Activated naive CD8-positive, alpha-beta T cell treated with anti-CD3 and anti-CD28 coated beads for 36 hours (primary cell): ENCODE data around the gene COX17. TPM values are rescaled to one million over a fixed set of nuclear protein-coding genes. Genes with fewer than 3 reads are reported as not detected.
A peak's percentile ranks its signal among the peaks of the same experiment; 100 is the strongest.

Experiments
- DNase-seq: peaks from one replicate; pipeline ENCODE4 v3.0.0; 2021
- H3K27ac Mint-ChIP-seq: one replicate; pipeline ENCODE4 v1.8.0; 2022; ENCODE audit warnings: mild to moderate bottlenecking, moderate library complexity, mixed read lengths
- H3K27me3 Mint-ChIP-seq: one replicate; pipeline ENCODE4 v1.8.0; 2022; ENCODE audit warnings: mild to moderate bottlenecking, mixed read lengths
- H3K36me3 Mint-ChIP-seq: one replicate; pipeline ENCODE4 v1.8.0; 2021; ENCODE audit warnings: mild to moderate bottlenecking, mixed read lengths
- H3K4me1 Mint-ChIP-seq: one replicate; pipeline ENCODE4 v1.8.0; 2021; ENCODE audit warnings: mixed read lengths
- H3K4me3 Mint-ChIP-seq: one replicate; pipeline ENCODE4 v1.8.0; 2022; ENCODE audit warnings: mild to moderate bottlenecking, moderate library complexity, mixed read lengths
- H3K9me3 Mint-ChIP-seq: one replicate; pipeline ENCODE4 v1.8.0; 2022; ENCODE audit warnings: mixed read lengths
- total RNA-seq, 2 experiments: library from RNA; stranded (reverse); gene quantifications; one replicate each; pipeline ENCODE4 v1.2.3, GENCODE V29; 2021

COX17 gene
- total RNA-seq, 2 experiments from 2014 or later = 79.5 to 85.9 TPM

DNA sequence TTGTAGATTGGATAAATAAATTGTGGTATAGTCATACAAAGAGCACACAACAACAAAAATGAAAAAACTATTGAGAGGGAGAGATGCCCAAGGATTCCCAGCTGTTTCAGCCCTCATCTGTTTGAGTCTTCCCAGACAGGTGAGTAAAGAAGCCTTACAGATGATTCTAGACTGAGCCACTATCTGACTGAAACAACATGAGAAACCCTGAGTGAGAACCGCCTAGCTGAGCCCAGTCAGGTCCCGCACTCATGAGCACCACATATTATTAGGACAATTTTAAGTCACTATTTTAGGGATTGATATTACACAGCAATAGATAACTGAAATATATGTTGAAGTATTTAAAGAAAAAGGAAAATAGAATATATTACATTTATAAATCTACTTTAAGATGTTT is 35.8 kb downstream of the COX17 start:
- Mint-ChIP-seq H3K4me1 (peaks cover 37% of the 10 kb centered on the region), H3K27me3 (no peaks in the 10 kb centered on the region), H3K36me3 (peaks cover 38% of the 10 kb centered on the region), H3K27ac (no peak overlapping the region), H3K4me3 (no peak overlapping the region), H3K9me3 (peaks cover 8% of the 10 kb centered on the region)
- DNase-seq = no peak

DNA sequence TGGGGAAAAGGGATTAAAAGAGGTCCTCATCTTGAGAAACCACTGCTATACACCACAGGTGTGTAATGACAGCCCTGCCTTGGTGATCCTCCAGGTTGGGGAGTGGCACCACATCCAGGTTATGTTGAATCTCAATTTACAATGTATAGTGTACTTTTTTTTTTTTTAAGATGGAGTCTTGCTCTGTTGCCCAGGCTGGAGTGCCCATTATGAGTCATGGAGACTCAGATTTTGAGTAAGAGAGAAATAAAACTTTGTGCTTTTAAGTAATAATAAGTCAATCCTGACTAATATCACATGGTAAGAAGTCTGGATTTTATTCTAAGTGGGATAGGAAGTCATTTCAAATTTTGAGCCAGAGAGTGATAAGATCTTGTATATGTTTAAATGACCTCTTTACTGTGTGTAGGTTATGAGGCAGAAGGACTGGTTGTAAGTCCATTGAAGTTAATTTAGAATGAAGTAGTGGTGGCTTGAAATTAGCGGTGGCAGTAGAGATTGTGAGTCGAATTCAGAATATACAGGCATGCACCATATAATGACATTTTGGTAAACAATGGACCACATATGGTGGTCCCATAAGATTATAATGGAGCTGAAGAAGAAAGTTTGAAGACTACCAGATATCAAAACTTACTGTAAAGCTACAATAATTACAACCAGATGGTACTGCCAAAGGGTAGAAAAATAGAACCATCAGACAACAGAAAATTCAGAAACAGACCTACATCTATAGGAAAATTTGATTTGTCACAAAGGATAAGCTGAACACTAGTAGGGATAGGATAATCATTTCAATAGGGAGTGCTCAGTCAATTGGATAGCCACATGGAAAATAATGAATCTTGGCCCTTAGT is 37.5 kb downstream of the COX17 start:
- peaks cover 37% of the 10 kb centered on the region for H3K4me1 Mint-ChIP-seq
- DNase-seq = no peak
- H3K36me3 Mint-ChIP-seq = peaks cover 38% of the 10 kb centered on the region
- no peaks in the 10 kb centered on the region for H3K27me3 Mint-ChIP-seq
- no peak overlapping the region for H3K4me3 Mint-ChIP-seq
- H3K27ac Mint-ChIP-seq = peak overlapping the region; percentile 94
- H3K9me3 Mint-ChIP-seq = peaks cover 8% of the 10 kb centered on the region

DNA sequence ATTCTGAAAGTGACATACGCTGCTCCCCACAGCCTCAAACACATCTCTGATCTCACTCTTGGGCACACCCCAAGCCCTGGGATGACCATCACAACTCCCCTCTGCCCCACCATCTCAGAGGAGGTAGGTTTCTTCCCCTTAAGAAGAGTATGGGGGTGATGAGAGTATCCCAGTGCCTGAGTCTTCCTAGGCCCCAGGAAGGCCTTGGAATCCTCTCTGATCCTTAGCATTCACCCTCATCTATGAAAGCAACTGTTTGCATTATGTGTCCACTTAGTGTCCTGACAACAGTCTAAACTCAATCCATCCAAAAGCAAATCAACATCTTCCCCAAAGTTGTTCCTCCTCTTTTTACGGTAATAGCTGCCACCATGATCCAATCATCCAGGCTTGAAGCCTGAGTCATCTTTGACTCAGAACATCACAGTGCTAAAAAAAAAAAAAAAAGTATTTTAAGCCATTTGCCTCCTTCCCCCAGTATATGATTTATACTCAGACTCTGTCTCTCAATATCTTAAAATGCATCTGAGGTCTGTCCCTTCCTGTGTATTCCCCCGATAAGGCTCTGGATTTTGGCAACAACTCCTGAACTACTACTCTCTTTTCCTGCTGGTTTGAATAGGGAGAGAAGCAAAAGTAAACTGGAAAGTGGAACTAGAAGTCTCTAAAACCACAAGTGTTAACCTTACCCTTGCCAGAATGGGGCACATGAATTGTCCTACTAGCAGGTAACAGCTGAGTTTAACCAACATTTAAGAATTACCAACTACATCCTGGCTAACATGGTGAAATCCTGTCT is 39.3 kb downstream of the COX17 start:
- Mint-ChIP-seq H3K36me3 (peaks cover 38% of the 10 kb centered on the region), H3K27ac (peak overlapping the region; percentile 94), H3K27me3 (no peaks in the 10 kb centered on the region), H3K4me3 (peak overlapping the region; percentile 37), H3K9me3 (peaks cover 8% of the 10 kb centered on the region), H3K4me1 (peaks cover 31% of the 10 kb centered on the region)
- DNase-seq = peak; percentile 6

DNA sequence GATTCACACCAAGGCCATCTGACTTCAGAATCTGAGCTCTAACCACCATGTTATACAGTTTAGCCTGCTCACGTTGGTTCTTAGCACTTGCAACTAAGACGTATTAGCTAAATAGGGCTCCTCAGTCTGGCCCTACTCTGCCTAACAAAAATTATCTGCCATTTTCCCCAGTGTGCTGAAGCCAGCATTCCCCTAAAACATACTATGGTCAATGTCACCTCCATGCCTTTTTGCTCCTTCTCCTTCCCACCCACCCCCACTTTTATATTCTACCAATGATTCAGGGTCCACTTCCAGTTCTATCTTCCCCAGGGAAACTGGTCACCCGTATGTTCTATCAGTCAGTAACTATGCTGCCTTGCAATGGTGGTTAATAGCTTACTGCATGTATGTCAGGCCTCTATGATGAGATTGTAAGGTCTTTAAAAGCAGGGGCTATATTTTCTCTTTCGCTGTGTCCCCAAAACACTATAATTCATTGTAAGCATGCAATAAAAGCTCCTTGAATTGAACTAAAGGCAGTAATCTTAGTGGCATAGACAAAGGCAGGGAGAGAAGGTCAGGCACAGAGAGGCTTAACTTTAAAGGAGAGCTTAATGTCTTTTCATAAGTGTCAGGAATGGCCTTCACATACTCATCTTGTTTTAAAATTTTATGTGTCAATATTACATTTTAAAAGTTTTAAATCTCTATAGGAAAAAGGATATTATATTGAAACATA is 40.2 kb downstream of the COX17 start:
- H3K36me3 Mint-ChIP-seq = peaks cover 35% of the 10 kb centered on the region
- H3K4me3 Mint-ChIP-seq = no peak overlapping the region
- H3K9me3 Mint-ChIP-seq = peaks cover 8% of the 10 kb centered on the region
- no peak for DNase-seq
- peaks cover 23% of the 10 kb centered on the region for H3K4me1 Mint-ChIP-seq
- no peaks in the 10 kb centered on the region for H3K27me3 Mint-ChIP-seq
- H3K27ac Mint-ChIP-seq = no peak overlapping the region

DNA sequence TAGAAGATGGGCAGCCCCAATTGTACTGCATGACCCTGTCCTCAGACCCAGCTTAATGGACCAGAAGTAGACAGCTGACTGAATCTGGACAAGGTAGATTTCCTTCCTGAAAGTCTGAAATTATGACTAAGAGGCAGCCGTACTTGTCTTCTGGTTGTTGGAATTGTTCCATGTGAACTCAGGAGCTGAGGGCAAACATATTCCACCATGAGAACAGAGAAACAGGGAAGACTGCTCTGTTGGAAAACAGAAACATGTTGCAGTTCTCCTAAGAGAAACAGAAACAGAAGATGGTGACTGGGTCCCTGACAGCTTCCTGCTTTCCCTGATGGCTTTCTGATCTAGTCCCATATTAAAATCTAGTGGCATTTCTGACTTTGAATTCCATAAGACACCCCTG is 41.0 kb downstream of the COX17 start:
- H3K4me3 Mint-ChIP-seq = no peak overlapping the region
- peaks cover 29% of the 10 kb centered on the region for H3K36me3 Mint-ChIP-seq
- H3K27ac Mint-ChIP-seq = no peak overlapping the region
- peaks cover 5% of the 10 kb centered on the region for H3K9me3 Mint-ChIP-seq
- no peak for DNase-seq
- H3K27me3 Mint-ChIP-seq = no peaks in the 10 kb centered on the region
- peaks cover 23% of the 10 kb centered on the region for H3K4me1 Mint-ChIP-seq

DNA sequence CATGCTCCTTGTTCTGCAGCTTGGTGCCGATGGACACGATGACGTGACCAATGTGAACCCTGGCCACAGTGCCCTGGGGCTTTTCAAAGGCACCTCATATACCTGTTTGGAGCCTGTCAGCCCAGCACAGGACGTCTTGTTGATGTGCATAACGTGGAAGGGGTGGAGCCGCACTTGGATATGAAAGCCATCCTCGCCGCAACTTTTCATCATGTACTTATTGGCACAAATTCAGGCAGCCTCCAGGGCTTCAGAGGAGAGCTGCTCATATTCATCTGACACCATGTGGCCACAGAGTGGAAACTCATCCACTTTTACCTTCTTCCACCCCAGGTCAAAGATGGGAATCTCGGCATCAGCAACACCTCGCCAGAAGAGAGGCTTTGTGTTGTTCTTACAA is 41.5 kb downstream of the COX17 start:
- Mint-ChIP-seq H3K27me3 (no peaks in the 10 kb centered on the region), H3K4me1 (peaks cover 23% of the 10 kb centered on the region), H3K9me3 (peaks cover 3% of the 10 kb centered on the region), H3K36me3 (peaks cover 25% of the 10 kb centered on the region), H3K4me3 (no peak overlapping the region), H3K27ac (no peak overlapping the region)
- DNase-seq = no peak

DNA sequence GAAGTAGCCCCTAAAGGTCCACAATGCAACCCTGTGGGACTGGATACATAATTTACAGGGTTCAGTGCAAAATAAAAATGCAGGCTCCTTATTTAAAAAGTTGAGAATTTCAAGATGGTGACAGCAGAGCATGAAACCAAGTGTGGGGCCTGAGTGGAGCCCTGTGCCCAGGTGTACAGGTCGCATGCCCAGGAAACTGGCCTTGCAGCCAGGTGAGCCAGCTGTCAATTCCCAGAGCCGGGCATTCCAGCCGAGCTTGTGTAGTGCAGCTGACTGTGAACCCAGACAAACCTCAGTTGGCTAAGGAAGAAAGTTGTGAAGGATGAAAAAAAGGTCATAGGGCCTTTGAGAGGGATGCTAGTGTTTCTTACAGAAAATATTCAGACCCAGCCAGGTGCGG is 44.4 kb downstream of the COX17 start:
- peaks cover 1% of the 10 kb centered on the region for H3K36me3 Mint-ChIP-seq
- DNase-seq = no peak
- H3K27me3 Mint-ChIP-seq = peaks cover 4% of the 10 kb centered on the region
- peaks cover 13% of the 10 kb centered on the region for H3K4me1 Mint-ChIP-seq
- no peak overlapping the region for H3K4me3 Mint-ChIP-seq
- H3K9me3 Mint-ChIP-seq = no peaks in the 10 kb centered on the region
- no peak overlapping the region for H3K27ac Mint-ChIP-seq

DNA sequence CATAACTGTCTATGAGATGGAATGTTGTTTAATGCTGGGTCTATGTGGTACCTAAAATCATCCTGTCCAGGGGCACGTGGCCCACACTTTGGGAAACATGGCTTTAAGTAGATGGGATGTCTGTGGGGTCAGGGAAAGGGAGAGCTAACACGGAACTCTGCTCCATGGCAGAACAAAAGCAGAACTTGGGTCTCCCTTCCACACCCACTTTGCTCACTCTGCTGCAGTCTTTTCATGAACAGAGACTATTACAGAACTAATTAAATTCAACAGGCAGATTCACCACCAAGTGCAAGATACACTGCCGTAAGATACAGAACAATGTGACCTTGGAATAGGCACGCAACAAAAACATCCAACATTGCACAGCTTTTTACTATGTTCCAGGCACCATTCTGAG is 45.0 kb downstream of the COX17 start:
- H3K27ac Mint-ChIP-seq = no peak overlapping the region

DNA sequence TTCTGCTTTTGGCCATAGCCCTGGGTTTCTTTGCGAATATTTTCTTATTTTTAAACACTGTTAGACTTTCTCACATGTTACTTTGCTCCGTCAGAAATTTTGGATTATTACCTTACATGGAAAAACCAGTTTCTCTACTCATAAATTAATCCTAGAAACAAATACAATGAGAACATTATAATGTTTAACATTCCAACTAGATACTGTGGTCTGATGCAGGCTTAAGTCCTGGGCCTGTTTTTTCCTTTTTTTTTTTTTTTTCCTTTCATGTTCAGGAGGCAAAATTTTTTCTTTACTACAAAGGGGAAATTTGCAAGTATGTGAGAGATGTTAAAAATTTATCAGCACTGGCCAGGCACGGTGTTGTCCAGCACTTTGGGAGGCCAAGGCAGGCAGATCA is 45.7 kb downstream of the COX17 start:
- no peaks in the 10 kb centered on the region for H3K9me3 Mint-ChIP-seq
- peaks cover 4% of the 10 kb centered on the region for H3K27me3 Mint-ChIP-seq
- H3K4me1 Mint-ChIP-seq = peaks cover 19% of the 10 kb centered on the region
- no peak overlapping the region for H3K27ac Mint-ChIP-seq
- H3K36me3 Mint-ChIP-seq = no peaks in the 10 kb centered on the region
- H3K4me3 Mint-ChIP-seq = no peak overlapping the region
- DNase-seq = no peak

More for the DNA sequence above, 45.0 kb downstream of the COX17 start:
- H3K4me3 Mint-ChIP-seq = no peak overlapping the region
- no peaks in the 10 kb centered on the region for H3K9me3 Mint-ChIP-seq
- peaks cover 4% of the 10 kb centered on the region for H3K27me3 Mint-ChIP-seq
- DNase-seq = no peak
- H3K4me1 Mint-ChIP-seq = peaks cover 15% of the 10 kb centered on the region
- no peaks in the 10 kb centered on the region for H3K36me3 Mint-ChIP-seq

DNA sequence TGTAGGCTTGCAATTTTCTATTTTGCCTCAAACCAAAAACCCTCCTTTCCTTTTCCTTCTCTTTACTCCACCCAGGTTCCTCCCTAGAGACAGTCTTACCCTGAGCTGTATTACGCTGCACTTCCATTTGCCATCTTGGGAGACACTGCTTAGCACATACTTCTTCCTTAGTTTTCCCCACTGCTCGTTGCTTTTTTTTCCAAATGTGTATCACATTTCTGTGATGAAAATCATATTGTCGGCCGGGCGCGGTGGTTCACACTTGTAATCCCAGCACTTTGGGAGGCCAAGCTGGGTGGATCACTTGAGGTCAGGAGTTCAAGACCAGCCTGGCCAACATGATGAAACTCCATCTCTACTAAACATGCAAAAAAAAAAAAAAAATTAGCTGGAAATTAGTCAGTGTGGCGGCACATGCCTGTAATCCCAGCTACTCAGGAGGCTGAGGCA is 46.3 kb downstream of the COX17 start:
- Mint-ChIP-seq H3K4me1 (peaks cover 21% of the 10 kb centered on the region), H3K36me3 (no peaks in the 10 kb centered on the region), H3K27ac (no peak overlapping the region), H3K4me3 (no peak overlapping the region), H3K9me3 (no peaks in the 10 kb centered on the region), H3K27me3 (peaks cover 4% of the 10 kb centered on the region)
- DNase-seq = no peak

DNA sequence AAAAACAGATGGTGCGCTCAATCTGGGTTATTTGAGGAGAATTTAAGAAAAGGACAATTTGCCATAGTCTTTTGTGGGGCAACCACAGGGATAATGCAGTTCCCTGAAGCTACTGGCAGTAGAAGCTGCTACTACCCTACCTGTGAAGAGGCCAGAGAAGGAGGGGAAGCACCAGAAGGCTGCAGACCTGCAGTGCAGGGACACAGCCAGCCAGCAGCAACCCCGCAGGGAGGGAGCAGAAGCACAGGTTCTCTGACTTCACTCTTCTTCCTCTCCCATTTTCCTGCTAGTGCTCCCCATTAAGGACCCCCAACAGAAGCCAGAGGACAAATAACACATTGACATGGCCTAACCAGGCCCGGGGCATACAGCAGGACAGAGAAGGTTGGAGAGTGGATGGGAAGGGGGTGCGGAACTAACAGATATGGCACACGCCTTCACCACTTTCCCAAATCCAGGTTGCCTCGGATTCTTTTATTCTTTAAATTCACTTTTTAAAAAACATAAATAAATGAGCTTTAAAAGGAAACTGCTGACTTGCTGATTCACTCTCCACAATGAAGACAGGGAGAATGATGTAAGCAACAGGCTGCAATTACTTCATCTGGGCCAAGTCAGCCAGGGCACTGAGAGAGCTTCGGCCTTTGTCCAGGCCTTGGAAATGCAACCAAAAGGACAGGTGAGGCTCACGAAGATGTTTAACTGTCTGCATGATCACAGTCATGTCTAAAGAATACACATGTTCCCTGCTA is 46.9 kb downstream of the COX17 start:
- no peak overlapping the region for H3K27ac Mint-ChIP-seq
- H3K9me3 Mint-ChIP-seq = no peaks in the 10 kb centered on the region
- H3K4me3 Mint-ChIP-seq = no peak overlapping the region

DNA sequence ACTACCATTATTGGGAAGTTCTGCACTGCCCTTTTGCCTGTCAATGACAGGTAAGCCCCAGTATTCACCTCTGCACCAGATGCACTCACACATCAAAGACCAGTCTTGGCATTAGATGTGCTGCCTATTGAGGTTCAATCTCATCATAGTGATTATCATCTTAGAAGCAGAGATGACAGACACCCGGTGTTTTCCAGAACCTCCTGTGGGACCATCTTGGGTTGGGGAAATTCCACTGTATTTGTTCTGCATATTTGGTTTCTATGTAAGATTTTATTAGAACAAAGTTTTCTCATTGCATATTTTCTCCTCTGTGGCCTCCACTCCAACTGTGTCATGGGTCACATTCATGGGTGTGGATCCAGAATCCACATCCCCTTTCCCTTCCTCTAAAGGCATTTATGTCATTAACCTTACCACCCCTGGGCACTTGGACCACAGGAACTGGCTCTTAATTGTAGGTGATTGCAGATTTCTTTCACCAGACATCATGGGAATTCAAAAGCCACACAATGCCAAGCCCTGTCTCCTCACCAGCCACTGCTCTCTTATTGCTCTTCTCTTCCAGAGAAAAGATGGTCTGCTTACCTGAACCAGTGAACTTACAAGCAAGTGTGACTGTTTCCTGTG is 48.3 kb downstream of the COX17 start:
- H3K36me3 Mint-ChIP-seq = no peaks in the 10 kb centered on the region
- peaks cover 12% of the 10 kb centered on the region for H3K27me3 Mint-ChIP-seq
- no peak overlapping the region for H3K4me3 Mint-ChIP-seq
- DNase-seq = no peak
- no peak overlapping the region for H3K27ac Mint-ChIP-seq
- no peaks in the 10 kb centered on the region for H3K9me3 Mint-ChIP-seq
- peaks cover 21% of the 10 kb centered on the region for H3K4me1 Mint-ChIP-seq

More for the DNA sequence above, 46.9 kb downstream of the COX17 start:
- DNase-seq = no peak
- H3K27me3 Mint-ChIP-seq = peaks cover 5% of the 10 kb centered on the region
- peaks cover 21% of the 10 kb centered on the region for H3K4me1 Mint-ChIP-seq
- H3K36me3 Mint-ChIP-seq = no peaks in the 10 kb centered on the region

DNA sequence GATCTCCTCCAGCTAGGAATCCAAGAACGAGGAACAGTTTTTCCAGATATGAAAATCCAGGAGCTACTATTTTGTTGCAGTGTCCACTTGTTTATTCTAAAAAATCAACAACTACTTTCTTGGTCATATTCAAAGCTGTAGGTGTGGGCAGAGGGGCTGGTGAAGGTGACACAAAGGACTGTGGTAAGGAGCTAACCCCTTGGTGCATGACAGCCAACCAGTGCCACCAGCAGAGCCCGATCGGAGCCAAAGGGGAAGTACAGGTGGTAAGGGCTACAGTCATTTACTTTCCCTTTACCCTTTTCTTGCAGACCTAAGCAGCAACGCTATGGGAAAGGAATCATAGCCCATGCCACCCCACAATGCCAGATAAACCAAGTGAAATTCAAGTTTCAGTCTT is 48.8 kb downstream of the COX17 start:
- no peaks in the 10 kb centered on the region for H3K36me3 Mint-ChIP-seq
- peaks cover 12% of the 10 kb centered on the region for H3K27me3 Mint-ChIP-seq
- H3K27ac Mint-ChIP-seq = no peak overlapping the region
- no peak overlapping the region for H3K4me3 Mint-ChIP-seq
- peaks cover 21% of the 10 kb centered on the region for H3K4me1 Mint-ChIP-seq
- no peaks in the 10 kb centered on the region for H3K9me3 Mint-ChIP-seq
- peak; percentile 24 for DNase-seq

DNA sequence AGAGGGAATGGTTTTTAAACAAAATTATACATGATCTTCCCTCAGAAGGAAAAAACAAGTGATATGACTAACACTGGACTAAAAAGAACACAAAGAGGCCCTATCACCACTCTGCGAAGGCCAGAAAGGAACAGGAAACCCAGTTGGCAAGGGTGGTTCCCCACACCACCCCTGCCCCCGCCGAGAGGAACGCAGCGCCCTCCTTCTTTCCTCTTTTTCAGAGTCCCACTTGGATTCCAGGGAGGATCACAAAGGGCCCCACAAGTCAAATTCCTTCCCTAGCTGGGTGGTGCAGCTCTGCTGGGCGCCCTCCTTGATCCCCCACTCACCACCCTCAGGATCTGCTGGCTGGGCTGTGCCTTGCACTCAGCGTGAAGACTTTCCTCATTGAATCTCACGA is 49.7 kb downstream of the COX17 start:
- H3K4me3 Mint-ChIP-seq = no peak overlapping the region
- no peak overlapping the region for H3K27ac Mint-ChIP-seq
- no peaks in the 10 kb centered on the region for H3K36me3 Mint-ChIP-seq
- peaks cover 12% of the 10 kb centered on the region for H3K27me3 Mint-ChIP-seq
- no peaks in the 10 kb centered on the region for H3K9me3 Mint-ChIP-seq
- peaks cover 21% of the 10 kb centered on the region for H3K4me1 Mint-ChIP-seq
- DNase-seq = peak; percentile 10
